Mesendoderm (in vitro differentiated cells): ENCODE data around the gene FGGY.

Experiments
- DNase-seq: peaks from one replicate; pipeline ENCODE4 v3.0.0; 2013
- H2AK5ac ChIP-seq: 2 replicates; pipeline ENCODE4 v1.6.1; 2013; ENCODE audit warnings: low read length, inconsistent platforms
- H2BK120ac ChIP-seq: 2 replicates; pipeline ENCODE4 v1.6.1; 2013; ENCODE audit warnings: low read depth, mild to moderate bottlenecking, low read length, moderate library complexity, mixed read lengths
- H2BK15ac ChIP-seq: replicated peaks from 2 replicates; pipeline ENCODE4 v1.6.1; 2013; ENCODE audit warnings: low read depth, mild to moderate bottlenecking, moderate library complexity
- H2BK5ac ChIP-seq: 2 replicates; pipeline ENCODE4 v1.6.1; 2013; ENCODE audit warnings: low read length, inconsistent platforms
- H3K18ac ChIP-seq: 2 replicates; pipeline ENCODE4 v1.6.1; 2013; ENCODE audit warnings: mild to moderate bottlenecking, low read length, mixed read lengths
- H3K23ac ChIP-seq: one replicate; pipeline ENCODE4 v1.6.1; 2013; ENCODE audit warnings: low read length
- H3K27ac ChIP-seq: 2 replicates; pipeline ENCODE4 v1.5.1; 2013; ENCODE audit warnings: low read depth, mild to moderate bottlenecking, inconsistent platforms, low read length, moderate library complexity
- H3K27me3 ChIP-seq: 2 replicates; pipeline ENCODE4 v1.6.1; 2013; ENCODE audit warnings: low read length, control low read depth, mild to moderate bottlenecking, inconsistent platforms; ENCODE audit not compliant: insufficient read depth, poor library complexity
- H3K36me3 ChIP-seq: 2 replicates; pipeline ENCODE4 v1.6.1; 2013; ENCODE audit warnings: low read length, inconsistent platforms; ENCODE audit not compliant: control insufficient read depth, insufficient read depth
- H3K4ac ChIP-seq: one replicate; pipeline ENCODE4 v1.6.1; 2013; ENCODE audit warnings: low read depth, mild to moderate bottlenecking, low read length, moderate library complexity
- H3K4me1 ChIP-seq: 2 replicates; pipeline ENCODE4 v1.6.1; 2013; ENCODE audit warnings: low read depth, low read length, inconsistent platforms; ENCODE audit not compliant: control insufficient read depth
- H3K4me2 ChIP-seq: 2 replicates; pipeline ENCODE4 v1.6.1; 2013; ENCODE audit warnings: low read length
- H3K4me3 ChIP-seq: 2 replicates; pipeline ENCODE4 v1.5.1; 2013; ENCODE audit warnings: mild to moderate bottlenecking, low read length
- H3K56ac ChIP-seq: one replicate; pipeline ENCODE4 v1.6.1; 2013; ENCODE audit warnings: low read length
- H3K79me1 ChIP-seq: 2 replicates; pipeline ENCODE4 v1.6.1; 2013; ENCODE audit warnings: low read length, inconsistent platforms
- H3K79me2 ChIP-seq: 2 replicates; pipeline ENCODE4 v1.6.1; 2013; ENCODE audit warnings: mild to moderate bottlenecking, low read length; ENCODE audit not compliant: control insufficient read depth, insufficient read depth
- H3K9ac ChIP-seq: 2 replicates; pipeline ENCODE4 v1.6.1; 2013; ENCODE audit warnings: low read length, inconsistent platforms
- H4K5ac ChIP-seq: one replicate; pipeline ENCODE4 v1.6.1; 2013; ENCODE audit warnings: low read length
- H4K8ac ChIP-seq: one replicate; pipeline ENCODE4 v1.6.1; 2013; ENCODE audit warnings: low read depth, mild to moderate bottlenecking, control low read depth, low read length, moderate library complexity
- WGBS: extraction: QIAGEN DNeasy Blood & Tissue Kit; methylation state at CpG from one replicate; pipeline ENCODE4 v1.1.7; 2013; ENCODE audit warnings: low lambda C conversion rate, missing lambda C conversion rate; ENCODE audit not compliant: insufficient coverage; ENCODE audit errors: extremely low coverage; 5-methylcytosine and 5-hydroxymethylcytosine counted together

FGGY gene

GRCh38 chr1:59736744-59737143, 439.9 kb downstream of the FGGY start:
- Histone ChIP-seq H3K9ac (no peak overlapping the region), H3K23ac (no peak overlapping the region), H3K18ac (no peak overlapping the region), H3K4me3 (no peak overlapping the region), H4K5ac (no peak overlapping the region), H3K27me3 (no peaks in the 10 kb centered on the region), H3K4ac (no peak overlapping the region), H3K36me3 (no peaks in the 10 kb centered on the region), H3K4me2 (no peak overlapping the region), H3K79me2 (no peaks in the 10 kb centered on the region), H3K4me1 (no peaks in the 10 kb centered on the region), H3K27ac (no peak overlapping the region), H2BK5ac (no peak overlapping the region), H4K8ac (no peak overlapping the region), H2BK15ac (no peak overlapping the region), H3K56ac (no peak overlapping the region), H2AK5ac (no peak overlapping the region), H3K79me1 (no peaks in the 10 kb centered on the region), H2BK120ac (no peak overlapping the region)
- no peak for DNase-seq
- WGBS, result no CpG with 5 or more reads among the region's 4 CpGs

GRCh38 chr1:59737638-59738037, 440.7 kb downstream of the FGGY start:
- H3K79me2 ChIP-seq, result no peaks in the 10 kb centered on the region

GRCh38 chr1:59738152-59738551, 441.3 kb downstream of the FGGY start:
- no peaks in the 10 kb centered on the region for H3K4me1 ChIP-seq
- H3K4me3 ChIP-seq, result no peak overlapping the region
- H3K79me2 ChIP-seq, result no peaks in the 10 kb centered on the region
- no peak overlapping the region for H3K4ac ChIP-seq
- H2BK5ac ChIP-seq, result no peak overlapping the region
- no peak overlapping the region for H3K23ac ChIP-seq
- H3K79me1 ChIP-seq, result no peaks in the 10 kb centered on the region
- no peak overlapping the region for H2BK120ac ChIP-seq
- no peaks in the 10 kb centered on the region for H3K36me3 ChIP-seq
- H2BK15ac ChIP-seq, result no peak overlapping the region
- H3K27me3 ChIP-seq, result no peaks in the 10 kb centered on the region
- H4K8ac ChIP-seq, result no peak overlapping the region
- no peak overlapping the region for H3K9ac ChIP-seq
- no peak overlapping the region for H2AK5ac ChIP-seq
- H3K4me2 ChIP-seq, result no peak overlapping the region
- H3K18ac ChIP-seq, result no peak overlapping the region
- no peak overlapping the region for H4K5ac ChIP-seq
- no peak overlapping the region for H3K27ac ChIP-seq
- no CpG with 5 or more reads among the region's 3 CpGs for WGBS
- H3K56ac ChIP-seq, result no peak overlapping the region
- no peak for DNase-seq

More at GRCh38 chr1:59737638-59738037, 440.7 kb downstream of the FGGY start:
- H3K27ac ChIP-seq, result no peak overlapping the region
- H3K27me3 ChIP-seq, result no peaks in the 10 kb centered on the region
- no peak overlapping the region for H2BK120ac ChIP-seq
- no peak overlapping the region for H3K9ac ChIP-seq
- H3K4ac ChIP-seq, result no peak overlapping the region
- no peaks in the 10 kb centered on the region for H3K36me3 ChIP-seq
- no peak overlapping the region for H3K4me2 ChIP-seq
- H3K79me1 ChIP-seq, result no peaks in the 10 kb centered on the region
- DNase-seq, result no peak
- no peak overlapping the region for H2AK5ac ChIP-seq
- no peak overlapping the region for H4K5ac ChIP-seq
- H3K23ac ChIP-seq, result no peak overlapping the region
- H2BK15ac ChIP-seq, result no peak overlapping the region
- no peak overlapping the region for H3K18ac ChIP-seq
- no peak overlapping the region for H2BK5ac ChIP-seq
- no peak overlapping the region for H3K56ac ChIP-seq
- H3K4me1 ChIP-seq, result no peaks in the 10 kb centered on the region
- H3K4me3 ChIP-seq, result no peak overlapping the region
- H4K8ac ChIP-seq, result no peak overlapping the region
- WGBS, result no CpG with 5 or more reads among the region's 5 CpGs

GRCh38 chr1:59738591-59739015, 441.7 kb downstream of the FGGY start:
- H3K4me3 ChIP-seq, result no peak overlapping the region
- no CpG with 5 or more reads among the region's 2 CpGs for WGBS
- no peak overlapping the region for H4K8ac ChIP-seq
- no peaks in the 10 kb centered on the region for H3K27me3 ChIP-seq
- no peaks in the 10 kb centered on the region for H3K4me1 ChIP-seq
- no peak overlapping the region for H3K56ac ChIP-seq
- H3K9ac ChIP-seq, result no peak overlapping the region
- H2BK5ac ChIP-seq, result no peak overlapping the region
- H3K4ac ChIP-seq, result no peak overlapping the region
- no peak overlapping the region for H4K5ac ChIP-seq
- H2BK120ac ChIP-seq, result no peak overlapping the region
- no peak for DNase-seq
- H3K79me2 ChIP-seq, result no peaks in the 10 kb centered on the region
- H3K4me2 ChIP-seq, result no peak overlapping the region
- H3K36me3 ChIP-seq, result no peaks in the 10 kb centered on the region
- H2AK5ac ChIP-seq, result no peak overlapping the region
- no peak overlapping the region for H2BK15ac ChIP-seq
- H3K18ac ChIP-seq, result no peak overlapping the region
- H3K79me1 ChIP-seq, result no peaks in the 10 kb centered on the region
- no peak overlapping the region for H3K23ac ChIP-seq
- no peak overlapping the region for H3K27ac ChIP-seq

- no peak overlapping the region for H3K23ac ChIP-seq
- no peaks in the 10 kb centered on the region for H3K36me3 ChIP-seq
- H3K18ac ChIP-seq, result no peak overlapping the region
- H3K27me3 ChIP-seq, result no peaks in the 10 kb centered on the region
- no peak overlapping the region for H3K4ac ChIP-seq
- no CpG with 5 or more reads among the region's 2 CpGs for WGBS
- no peak overlapping the region for H2AK5ac ChIP-seq
- no peak overlapping the region for H3K4me2 ChIP-seq
- H2BK120ac ChIP-seq, result no peak overlapping the region
- H3K79me2 ChIP-seq, result no peaks in the 10 kb centered on the region
- H3K9ac ChIP-seq, result no peak overlapping the region
- H4K8ac ChIP-seq, result no peak overlapping the region
- no peaks in the 10 kb centered on the region for H3K79me1 ChIP-seq
- no peak overlapping the region for H3K4me3 ChIP-seq
- no peak overlapping the region for H2BK5ac ChIP-seq
- no peaks in the 10 kb centered on the region for H3K4me1 ChIP-seq
- no peak overlapping the region for H2BK15ac ChIP-seq
- H3K56ac ChIP-seq, result no peak overlapping the region
- no peak overlapping the region for H3K27ac ChIP-seq
- DNase-seq, result no peak
- H4K5ac ChIP-seq, result no peak overlapping the region
Measured at GRCh38 chr1:59739111-59739510, 442.2 kb downstream of the FGGY start.

- no peak overlapping the region for H3K18ac ChIP-seq
- no peaks in the 10 kb centered on the region for H3K36me3 ChIP-seq
- H3K27me3 ChIP-seq, result no peaks in the 10 kb centered on the region
- no peak overlapping the region for H2BK5ac ChIP-seq
- no peaks in the 10 kb centered on the region for H3K79me1 ChIP-seq
- no peak overlapping the region for H3K56ac ChIP-seq
- no peak overlapping the region for H2AK5ac ChIP-seq
- no peak overlapping the region for H4K8ac ChIP-seq
- H3K27ac ChIP-seq, result no peak overlapping the region
- H2BK120ac ChIP-seq, result no peak overlapping the region
- H3K4ac ChIP-seq, result no peak overlapping the region
- no peak overlapping the region for H3K9ac ChIP-seq
- H3K23ac ChIP-seq, result no peak overlapping the region
- H2BK15ac ChIP-seq, result no peak overlapping the region
- H3K4me2 ChIP-seq, result no peak overlapping the region
- H3K79me2 ChIP-seq, result no peaks in the 10 kb centered on the region
- no peak for DNase-seq
- no peaks in the 10 kb centered on the region for H3K4me1 ChIP-seq
- no peak overlapping the region for H4K5ac ChIP-seq
- WGBS, result no CpG with 5 or more reads among the region's 2 CpGs
- H3K4me3 ChIP-seq, result no peak overlapping the region
Measured at GRCh38 chr1:59742526-59742925, 445.6 kb downstream of the FGGY start.
